Measurements from ENCODE around the gene ATAT1. TPM values are rescaled to one million over a fixed set of nuclear protein-coding genes. Genes with fewer than 3 reads are reported as not detected.
"Not testable (repeated sequence)": the region's sequence is repeated elsewhere in the genome, so short reads cannot be mapped to it uniquely, and the experiment has no call there.

The ATAT1 gene
- total RNA-seq, 1 experiment from 2014 or later = 6.4 TPM

DNA sequence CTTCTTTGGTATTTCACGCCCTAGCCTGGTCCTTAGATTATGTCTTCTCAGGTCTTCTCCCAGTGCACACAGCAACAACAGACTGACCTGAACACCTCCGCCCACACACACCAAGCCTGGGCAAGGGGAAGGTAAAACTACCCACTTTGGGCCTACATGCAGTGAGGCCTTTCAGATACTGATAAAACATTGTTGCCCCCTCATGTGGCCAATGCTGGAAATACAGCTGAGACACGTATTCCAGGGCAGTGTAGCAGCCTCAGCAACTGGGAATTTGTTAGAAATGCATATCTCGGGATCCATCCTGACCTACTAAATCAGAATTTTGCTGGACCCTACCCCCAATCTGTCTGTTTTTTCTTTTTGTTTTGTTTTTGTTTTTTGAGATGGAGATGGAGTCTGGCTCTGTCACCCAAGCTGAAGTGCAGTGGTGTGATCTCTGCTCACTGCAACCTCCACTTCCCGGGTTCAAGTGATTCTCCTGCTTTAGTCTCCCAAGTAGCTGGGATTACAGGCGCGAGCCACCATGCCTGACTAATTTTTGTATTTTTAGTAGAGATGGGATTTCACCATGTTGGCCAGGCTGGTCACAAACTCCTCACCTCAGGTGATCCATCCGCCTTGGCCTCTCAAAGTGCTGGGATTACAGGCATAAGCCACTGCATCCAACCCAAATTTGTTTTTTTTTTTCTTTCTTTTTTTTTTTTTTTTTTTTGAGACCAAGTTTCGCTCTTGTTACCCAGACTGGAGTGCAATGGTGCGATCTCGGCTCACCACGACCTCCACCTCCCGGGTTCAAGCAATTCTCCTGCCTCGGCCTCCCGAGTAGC, 29.1 kb upstream of the ATAT1 start:
- BruUV-seq (replicated peaks) = TSS peak; percentile 1
- peaks cover 68% of the 10 kb centered on the region for H3K36me3 Mint-ChIP-seq (ENCODE audit: insufficient read depth, unreplicated experiment)
- H3K27ac Mint-ChIP-seq (ENCODE audit: low read depth, unreplicated experiment) = not testable (repeated sequence)

DNA sequence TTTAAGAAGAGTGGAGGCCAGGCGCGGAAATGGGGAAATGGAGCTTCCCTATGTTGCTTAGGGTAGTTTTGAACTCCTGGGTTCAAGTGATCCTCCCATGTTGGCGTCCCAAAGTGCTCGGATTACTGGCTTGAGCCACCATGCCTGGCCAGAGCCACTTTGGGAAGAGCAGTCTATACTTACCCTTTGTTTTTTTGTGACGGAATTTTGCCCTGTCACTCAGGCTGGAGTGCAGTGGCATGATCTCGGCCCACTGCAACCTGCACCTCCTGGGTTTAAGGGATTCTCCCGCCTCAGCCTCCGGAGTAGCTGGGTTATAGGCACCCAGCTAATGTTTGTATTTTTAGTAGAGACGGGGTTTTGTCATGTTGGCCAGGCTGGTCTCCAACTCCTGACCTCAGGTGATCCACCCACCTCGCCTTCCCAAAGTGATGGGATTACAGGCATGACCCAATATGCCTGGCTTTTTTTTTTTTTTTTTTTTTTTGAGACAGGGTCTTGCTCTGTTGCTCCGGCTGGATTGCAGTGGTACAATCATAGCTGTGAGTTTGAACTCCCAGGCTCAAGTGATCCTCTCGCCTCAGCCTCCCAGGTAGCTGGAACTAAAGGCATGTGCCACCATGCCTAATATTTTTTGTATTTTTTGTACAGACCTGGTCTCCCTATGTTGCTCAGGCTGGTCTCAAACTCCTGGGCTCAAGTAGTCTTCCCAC, 27.6 kb upstream of the ATAT1 start:
- H3K4me3 Mint-ChIP-seq (ENCODE audit: unreplicated experiment) = no peak overlapping the region
- no peaks in the 10 kb centered on the region for H3K27me3 Mint-ChIP-seq (ENCODE audit: insufficient read depth, unreplicated experiment)
- POLR2A ChIA-PET = interaction anchor here (0.9 to 7.3 kb wide), 8 partner anchors 7 to 36 kb away, joined by 3 to 107 read pairs (median 12); partner anchors contain the start of genes MRPS18B and PPP1R10
- no peak overlapping the region for H3K27ac Mint-ChIP-seq (ENCODE audit: low read depth, unreplicated experiment)
- H3K36me3 Mint-ChIP-seq (ENCODE audit: insufficient read depth, unreplicated experiment) = peaks cover 78% of the 10 kb centered on the region
- CTCF ChIA-PET = interaction anchor here (0.7 to 3.2 kb wide), 6 partner anchors 11 to 123 kb away, joined by 3 to 23 read pairs (median 4); partner anchors contain the start of gene ABCF1
- intact Hi-C loops (cut with micrococcal nuclease) = no loop called here
- TF ChIP-seq, protein P1, sequence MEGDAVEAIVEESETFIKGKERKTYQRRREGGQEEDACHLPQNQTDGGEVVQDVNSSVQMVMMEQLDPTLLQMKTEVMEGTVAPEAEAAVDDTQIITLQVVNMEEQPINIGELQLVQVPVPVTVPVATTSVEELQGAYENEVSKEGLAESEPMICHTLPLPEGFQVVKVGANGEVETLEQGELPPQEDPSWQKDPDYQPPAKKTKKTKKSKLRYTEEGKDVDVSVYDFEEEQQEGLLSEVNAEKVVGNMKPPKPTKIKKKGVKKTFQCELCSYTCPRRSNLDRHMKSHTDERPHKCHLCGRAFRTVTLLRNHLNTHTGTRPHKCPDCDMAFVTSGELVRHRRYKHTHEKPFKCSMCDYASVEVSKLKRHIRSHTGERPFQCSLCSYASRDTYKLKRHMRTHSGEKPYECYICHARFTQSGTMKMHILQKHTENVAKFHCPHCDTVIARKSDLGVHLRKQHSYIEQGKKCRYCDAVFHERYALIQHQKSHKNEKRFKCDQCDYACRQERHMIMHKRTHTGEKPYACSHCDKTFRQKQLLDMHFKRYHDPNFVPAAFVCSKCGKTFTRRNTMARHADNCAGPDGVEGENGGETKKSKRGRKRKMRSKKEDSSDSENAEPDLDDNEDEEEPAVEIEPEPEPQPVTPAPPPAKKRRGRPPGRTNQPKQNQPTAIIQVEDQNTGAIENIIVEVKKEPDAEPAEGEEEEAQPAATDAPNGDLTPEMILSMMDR (IDR thresholded peaks at IDR 0.05; ENCODE audit: unreplicated experiment) = no peak
- no peaks in the 10 kb centered on the region for H3K9me3 Mint-ChIP-seq (ENCODE audit: unreplicated experiment)
- H3K4me1 Mint-ChIP-seq (ENCODE audit: insufficient read depth, unreplicated experiment) = no peaks in the 10 kb centered on the region
- DNase-seq (ENCODE audit: unreplicated experiment) = no peak
- BruUV-seq (replicated peaks) = no TSS peak

More for the DNA sequence above, 29.1 kb upstream of the ATAT1 start:
- not testable (repeated sequence) for H3K9me3 Mint-ChIP-seq (ENCODE audit: unreplicated experiment); H3K27me3 Mint-ChIP-seq (ENCODE audit: insufficient read depth, unreplicated experiment); H3K4me1 Mint-ChIP-seq (ENCODE audit: insufficient read depth, unreplicated experiment); H3K4me3 Mint-ChIP-seq (ENCODE audit: unreplicated experiment)
- DNase-seq (ENCODE audit: unreplicated experiment) = peak; percentile 89
- ChIA-PET CTCF (interaction anchor here (0.7 to 3.2 kb wide), 20 partner anchors 10 to 1188 kb away, joined by 3 to 23 read pairs (median 4); partner anchors contain the start of gene ABCF1), POLR2A (interaction anchor here (0.7 to 7.3 kb wide), 15 partner anchors 9 to 125 kb away, joined by 3 to 107 read pairs (median 5); partner anchors contain the start of genes ABCF1, MRPS18B and PPP1R10)
- TF ChIP-seq, protein P1 (IDR thresholded peaks at IDR 0.05; ENCODE audit: unreplicated experiment) = peak; percentile 62
- intact Hi-C loops (cut with micrococcal nuclease) = loop anchor here (1.0 kb wide), 1 partner anchor 114 kb away; no protein-coding TSS in a partner anchor

DNA sequence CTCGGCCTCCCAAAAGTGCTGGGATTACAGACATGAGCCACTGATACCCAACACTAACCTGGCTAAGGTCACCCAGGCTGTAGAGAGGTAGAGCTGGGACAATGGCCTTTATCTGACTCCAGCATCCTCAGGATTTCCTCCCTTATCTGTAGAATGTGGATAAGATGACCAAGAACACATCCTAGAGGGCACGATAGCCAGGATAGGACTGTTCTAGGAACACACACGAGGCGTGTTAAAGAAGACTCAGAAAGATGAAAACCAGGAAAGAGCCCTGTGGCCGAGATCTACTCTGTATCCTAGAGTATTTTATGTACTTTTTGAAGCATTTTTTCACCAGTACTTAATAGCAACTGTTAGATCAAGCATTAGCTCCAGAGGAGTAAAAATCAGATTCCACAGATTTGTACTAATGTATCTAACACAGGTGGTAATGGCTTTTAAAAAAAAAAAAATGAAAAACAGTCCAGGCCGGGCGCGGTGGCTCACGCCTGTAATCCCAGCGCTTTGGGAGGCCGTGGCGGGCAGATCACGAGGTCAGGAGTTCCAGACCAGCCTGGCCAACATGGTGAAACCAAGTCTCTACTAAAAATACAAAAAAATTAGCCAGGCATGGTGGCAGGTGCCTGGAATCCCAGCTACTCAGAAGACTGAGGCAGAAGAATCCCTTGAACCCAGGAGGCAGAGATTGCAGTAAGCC, 26.9 kb upstream of the ATAT1 start:
- no peaks in the 10 kb centered on the region for H3K27me3 Mint-ChIP-seq (ENCODE audit: insufficient read depth, unreplicated experiment)
- BruUV-seq (replicated peaks) = no TSS peak
- peaks cover 80% of the 10 kb centered on the region for H3K36me3 Mint-ChIP-seq (ENCODE audit: insufficient read depth, unreplicated experiment)
- DNase-seq (ENCODE audit: unreplicated experiment) = peak; percentile 12
- TF ChIP-seq, protein P1 (IDR thresholded peaks at IDR 0.05; ENCODE audit: unreplicated experiment) = no peak
- no peak overlapping the region for H3K27ac Mint-ChIP-seq (ENCODE audit: low read depth, unreplicated experiment)
- intact Hi-C loops (cut with micrococcal nuclease) = no loop called here
- ChIA-PET POLR2A (interaction anchor here (0.7 to 7.3 kb wide), 8 partner anchors 9 to 114 kb away, joined by 3 to 107 read pairs (median 4); partner anchors contain the start of genes MRPS18B and PPP1R10), CTCF (interaction anchor here (0.6 to 2.4 kb wide), 4 partner anchors 10 to 172 kb away, joined by 3 to 8 read pairs (median 4); no protein-coding TSS in a partner anchor)
- H3K4me3 Mint-ChIP-seq (ENCODE audit: unreplicated experiment) = no peak overlapping the region
- no peaks in the 10 kb centered on the region for H3K4me1 Mint-ChIP-seq (ENCODE audit: insufficient read depth, unreplicated experiment)
- no peaks in the 10 kb centered on the region for H3K9me3 Mint-ChIP-seq (ENCODE audit: unreplicated experiment)

Measured in MCF 10A (cell line).